Activated CD4-positive, alpha-beta T cell treated with anti-CD3 and anti-CD28 coated beads, Interleukin-2, amount 10 ng/mL, durations not matched to agents 7 days and 5 days (primary cell): ENCODE results near the gene USP6NL. TPM values are rescaled to one million over a fixed set of nuclear protein-coding genes. Genes with fewer than 3 reads are reported as not detected.
A peak's percentile ranks its signal among the peaks of the same experiment; 100 is the strongest.

Source experiments
- CTCF ChIA-PET: fragments of 350-600 bp; sonication (Branson Sonifier 250); formaldehyde crosslinking; loops from one replicate; lab custom pipeline; 2021; ENCODE audit warnings: antibody characterized with exemption; lab: Charles Lee
- POLR2A ChIA-PET: fragments of 350-600 bp; sonication (Branson Sonifier 250); formaldehyde crosslinking; loops from one replicate; lab custom pipeline; 2021; ENCODE audit warnings: antibody characterized with exemption; lab: Charles Lee
- DNase-seq: peaks from one replicate; pipeline ENCODE4 v3.0.0-alpha.2; 2020
- H3K27ac Mint-ChIP-seq: one replicate; pipeline ENCODE4 v1.8.0; 2021; ENCODE audit warnings: mild to moderate bottlenecking, moderate library complexity, mixed read lengths
- H3K27me3 Mint-ChIP-seq: one replicate; pipeline ENCODE4 v1.8.0; 2021; ENCODE audit warnings: mixed read lengths
- H3K36me3 Mint-ChIP-seq: one replicate; pipeline ENCODE4 v1.8.0; 2021; ENCODE audit warnings: low read depth, mixed read lengths
- H3K4me1 Mint-ChIP-seq: one replicate; pipeline ENCODE4 v1.8.0; 2021; ENCODE audit warnings: mixed read lengths
- H3K4me3 Mint-ChIP-seq: one replicate; pipeline ENCODE4 v1.8.0; 2021; ENCODE audit warnings: mild to moderate bottlenecking, moderate library complexity, mixed read lengths
- H3K9me3 Mint-ChIP-seq: one replicate; pipeline ENCODE4 v1.8.0; 2021; ENCODE audit warnings: mixed read lengths
- total RNA-seq, 2 experiments: library from RNA; stranded (reverse); gene quantifications; one replicate each; pipeline ENCODE4 v1.2.3, GENCODE V29; 2021

Gene USP6NL
- total RNA-seq, 2 experiments from 2014 or later: 3.1 to 4.0 TPM

DNA sequence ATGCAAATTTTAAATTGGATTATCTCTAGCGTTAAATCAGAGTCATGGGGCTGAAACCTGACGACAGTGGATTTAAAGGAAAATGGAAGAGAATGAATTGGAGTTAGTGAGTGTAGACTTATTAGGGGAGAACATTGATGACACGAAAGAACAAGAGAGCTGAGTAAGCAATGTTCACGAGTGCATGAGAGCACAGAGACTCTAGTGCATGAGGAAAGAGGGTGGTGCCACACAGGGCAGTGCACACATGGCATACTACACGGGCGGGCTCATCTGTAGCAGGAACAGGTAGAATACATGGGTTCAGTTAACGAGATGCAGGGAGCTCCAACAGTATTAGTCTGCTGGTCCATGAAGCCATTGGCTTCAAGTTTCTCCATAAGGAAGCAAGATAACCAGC is 53.9 kb downstream of the USP6NL start:
- Mint-ChIP-seq H3K27me3 (no peaks in the 10 kb centered on the region), H3K4me3 (no peak overlapping the region), H3K36me3 (peaks cover 6% of the 10 kb centered on the region), H3K4me1 (peaks cover 26% of the 10 kb centered on the region), H3K27ac (no peak overlapping the region), H3K9me3 (peaks cover 6% of the 10 kb centered on the region)
- ChIA-PET CTCF (interaction anchor here (0.8 kb wide), 1 partner anchor 9 kb away, joined by 3 read pairs; no protein-coding TSS in a partner anchor), POLR2A (no interaction called here)
- no peak for DNase-seq

DNA sequence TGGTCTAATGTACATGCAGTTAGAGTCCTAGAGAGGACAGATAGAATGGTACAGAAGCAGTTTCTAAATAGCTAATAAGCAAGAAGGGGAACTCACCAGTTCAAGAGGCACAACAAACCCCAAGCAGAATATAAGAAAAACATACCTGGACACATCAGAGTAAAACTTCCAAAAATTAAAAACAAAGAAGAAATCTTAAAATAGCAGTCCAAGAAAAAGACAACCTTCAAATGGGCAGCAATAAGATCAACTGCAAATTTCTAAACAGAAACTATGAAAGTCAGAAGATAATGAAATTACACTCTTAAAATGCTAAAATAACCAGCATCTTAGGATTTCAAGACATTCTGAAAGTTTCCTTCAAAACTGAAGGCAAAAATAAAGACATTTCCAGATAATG is 55.9 kb downstream of the USP6NL start:
- DNase-seq: no peak
- Mint-ChIP-seq H3K27ac (no peak overlapping the region), H3K4me1 (peaks cover 34% of the 10 kb centered on the region), H3K27me3 (no peaks in the 10 kb centered on the region), H3K9me3 (peaks cover 9% of the 10 kb centered on the region), H3K36me3 (peaks cover 6% of the 10 kb centered on the region), H3K4me3 (no peak overlapping the region)
- POLR2A ChIA-PET: no interaction called here
- CTCF ChIA-PET: interaction anchor here (0.7 kb wide), 1 partner anchor 20 kb away, joined by 5 read pairs; no protein-coding TSS in a partner anchor

GRCh38 chr10:11553773-11554381 is 57.6 kb downstream of the USP6NL start:
- Mint-ChIP-seq H3K9me3 (peaks cover 9% of the 10 kb centered on the region), H3K36me3 (peaks cover 6% of the 10 kb centered on the region), H3K27ac (peak overlapping the region; percentile 80), H3K4me3 (peak overlapping the region; percentile 2), H3K27me3 (no peaks in the 10 kb centered on the region), H3K4me1 (peaks cover 34% of the 10 kb centered on the region)
- ChIA-PET CTCF (interaction anchor here (0.6 to 1.0 kb wide), 3 partner anchors 19 to 161 kb away, joined by 3 to 4 read pairs (median 3); no protein-coding TSS in a partner anchor), POLR2A (no interaction called here)
- DNase-seq: peak; percentile 23

GRCh38 chr10:11551916-11552602 is 59.4 kb downstream of the USP6NL start:
- H3K4me3 Mint-ChIP-seq: no peak overlapping the region
- H3K27ac Mint-ChIP-seq: no peak overlapping the region

DNA sequence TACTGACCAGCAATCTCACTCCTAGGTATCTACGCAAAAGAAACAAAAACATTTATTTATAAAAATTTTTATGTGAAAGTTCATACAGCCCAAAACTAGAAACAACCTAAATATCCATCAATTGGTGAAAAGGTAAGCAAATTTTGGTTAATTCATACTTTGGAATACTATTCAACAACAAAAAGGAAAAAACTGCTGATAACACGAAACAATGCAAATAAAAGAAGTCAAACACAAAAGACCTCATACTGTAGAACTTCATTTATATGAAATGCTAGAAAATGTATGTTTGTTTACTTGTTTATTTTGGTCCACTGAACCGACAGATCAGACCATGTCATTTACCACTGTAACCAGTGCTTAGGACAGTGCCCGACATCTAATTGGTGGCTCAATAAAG is 60.3 kb downstream of the USP6NL start:
- Mint-ChIP-seq H3K27ac (no peak overlapping the region), H3K9me3 (peaks cover 9% of the 10 kb centered on the region)
- POLR2A ChIA-PET: interaction anchor here (0.6 kb wide), 1 partner anchor 14 kb away, joined by 3 read pairs; no protein-coding TSS in a partner anchor

More at GRCh38 chr10:11551916-11552602, 59.4 kb downstream of the USP6NL start:
- no peaks in the 10 kb centered on the region for H3K27me3 Mint-ChIP-seq
- H3K4me1 Mint-ChIP-seq: peaks cover 34% of the 10 kb centered on the region
- H3K36me3 Mint-ChIP-seq: peaks cover 6% of the 10 kb centered on the region
- peaks cover 9% of the 10 kb centered on the region for H3K9me3 Mint-ChIP-seq
- ChIA-PET POLR2A (interaction anchor here (0.6 kb wide), 1 partner anchor 13 kb away, joined by 3 read pairs; no protein-coding TSS in a partner anchor), CTCF (no interaction called here)
- no peak for DNase-seq

GRCh38 chr10:11548768-11549099 is 62.7 kb downstream of the USP6NL start:
- Mint-ChIP-seq H3K36me3 (no peaks in the 10 kb centered on the region), H3K27me3 (no peaks in the 10 kb centered on the region), H3K9me3 (peaks cover 3% of the 10 kb centered on the region), H3K27ac (no peak overlapping the region), H3K4me3 (no peak overlapping the region), H3K4me1 (peaks cover 18% of the 10 kb centered on the region)
- ChIA-PET CTCF (no interaction called here), POLR2A (no interaction called here)
- DNase-seq: no peak

More for the DNA sequence above, 60.3 kb downstream of the USP6NL start:
- Mint-ChIP-seq H3K4me1 (peaks cover 31% of the 10 kb centered on the region), H3K27me3 (no peaks in the 10 kb centered on the region), H3K4me3 (no peak overlapping the region), H3K36me3 (peaks cover 6% of the 10 kb centered on the region)
- CTCF ChIA-PET: no interaction called here
- DNase-seq: no peak

- Mint-ChIP-seq H3K27me3 (no peaks in the 10 kb centered on the region), H3K4me1 (peaks cover 13% of the 10 kb centered on the region), H3K36me3 (no peaks in the 10 kb centered on the region), H3K4me3 (no peak overlapping the region), H3K9me3 (peaks cover 3% of the 10 kb centered on the region), H3K27ac (no peak overlapping the region)
- ChIA-PET CTCF (no interaction called here), POLR2A (no interaction called here)
- DNase-seq: no peak
These were observed 63.2 kb downstream of the USP6NL start for GRCh38 chr10:11548065-11548767.

- ChIA-PET POLR2A (no interaction called here), CTCF (no interaction called here)
- Mint-ChIP-seq H3K36me3 (no peaks in the 10 kb centered on the region), H3K4me3 (no peak overlapping the region), H3K27ac (no peak overlapping the region), H3K27me3 (peaks cover 1% of the 10 kb centered on the region), H3K9me3 (no peaks in the 10 kb centered on the region), H3K4me1 (peaks cover under 1% of the 10 kb centered on the region)
- no peak for DNase-seq
These were observed 64.9 kb downstream of the USP6NL start for GRCh38 chr10:11546581-11546980.

GRCh38 chr10:11541296-11541695 is 70.2 kb downstream of the USP6NL start:
- DNase-seq: no peak
- Mint-ChIP-seq H3K36me3 (no peaks in the 10 kb centered on the region), H3K27me3 (peaks cover 1% of the 10 kb centered on the region), H3K4me3 (no peak overlapping the region), H3K4me1 (peaks cover 5% of the 10 kb centered on the region), H3K9me3 (no peaks in the 10 kb centered on the region), H3K27ac (no peak overlapping the region)
- ChIA-PET POLR2A (no interaction called here), CTCF (no interaction called here)

GRCh38 chr10:11539191-11539868 is 72.1 kb downstream of the USP6NL start:
- DNase-seq: no peak

DNA sequence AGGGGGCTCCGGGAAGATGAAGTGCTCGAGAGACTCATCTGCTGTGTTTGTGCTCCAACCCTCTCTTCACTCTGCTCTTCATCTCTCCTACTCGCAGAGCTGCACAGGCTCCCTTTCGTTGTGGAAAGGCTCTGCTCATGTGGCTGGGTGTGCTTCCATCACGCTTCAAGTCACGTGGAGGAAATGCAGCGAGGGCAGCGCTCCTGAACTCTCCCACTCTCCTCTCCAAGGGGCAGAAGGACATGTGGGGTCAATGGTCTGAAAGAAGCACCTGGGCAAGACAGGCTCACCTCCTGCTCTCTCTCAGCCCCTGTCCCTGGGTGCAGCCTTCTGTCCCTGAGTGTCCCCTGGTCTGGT is 72.6 kb downstream of the USP6NL start:
- Mint-ChIP-seq H3K4me3 (no peak overlapping the region), H3K4me1 (peaks cover 8% of the 10 kb centered on the region), H3K9me3 (no peaks in the 10 kb centered on the region), H3K27ac (no peak overlapping the region), H3K27me3 (peaks cover 8% of the 10 kb centered on the region), H3K36me3 (no peaks in the 10 kb centered on the region)
- CTCF ChIA-PET: interaction anchor here (0.7 kb wide), 1 partner anchor 1458 kb away, joined by 3 read pairs; no protein-coding TSS in a partner anchor
- DNase-seq: no peak
- POLR2A ChIA-PET: no interaction called here

More at GRCh38 chr10:11539191-11539868, 72.1 kb downstream of the USP6NL start:
- ChIA-PET POLR2A (no interaction called here), CTCF (no interaction called here)
- Mint-ChIP-seq H3K36me3 (no peaks in the 10 kb centered on the region), H3K9me3 (no peaks in the 10 kb centered on the region), H3K27me3 (peaks cover 4% of the 10 kb centered on the region), H3K4me3 (no peak overlapping the region), H3K4me1 (peaks cover 5% of the 10 kb centered on the region), H3K27ac (no peak overlapping the region)

- Mint-ChIP-seq H3K9me3 (no peaks in the 10 kb centered on the region), H3K4me3 (no peak overlapping the region), H3K4me1 (peaks cover 23% of the 10 kb centered on the region), H3K36me3 (no peaks in the 10 kb centered on the region), H3K27me3 (peaks cover 12% of the 10 kb centered on the region), H3K27ac (no peak overlapping the region)
- no peak for DNase-seq
- POLR2A ChIA-PET: no interaction called here
- CTCF ChIA-PET: interaction anchor here (0.8 to 1.8 kb wide), 3 partner anchors 18 to 189 kb away, joined by 3 to 4 read pairs (median 3); no protein-coding TSS in a partner anchor
These were observed 75.2 kb downstream of the USP6NL start for GRCh38 chr10:11536228-11536627.
